ENCODE results near the gene TMEM242.

DNA sequence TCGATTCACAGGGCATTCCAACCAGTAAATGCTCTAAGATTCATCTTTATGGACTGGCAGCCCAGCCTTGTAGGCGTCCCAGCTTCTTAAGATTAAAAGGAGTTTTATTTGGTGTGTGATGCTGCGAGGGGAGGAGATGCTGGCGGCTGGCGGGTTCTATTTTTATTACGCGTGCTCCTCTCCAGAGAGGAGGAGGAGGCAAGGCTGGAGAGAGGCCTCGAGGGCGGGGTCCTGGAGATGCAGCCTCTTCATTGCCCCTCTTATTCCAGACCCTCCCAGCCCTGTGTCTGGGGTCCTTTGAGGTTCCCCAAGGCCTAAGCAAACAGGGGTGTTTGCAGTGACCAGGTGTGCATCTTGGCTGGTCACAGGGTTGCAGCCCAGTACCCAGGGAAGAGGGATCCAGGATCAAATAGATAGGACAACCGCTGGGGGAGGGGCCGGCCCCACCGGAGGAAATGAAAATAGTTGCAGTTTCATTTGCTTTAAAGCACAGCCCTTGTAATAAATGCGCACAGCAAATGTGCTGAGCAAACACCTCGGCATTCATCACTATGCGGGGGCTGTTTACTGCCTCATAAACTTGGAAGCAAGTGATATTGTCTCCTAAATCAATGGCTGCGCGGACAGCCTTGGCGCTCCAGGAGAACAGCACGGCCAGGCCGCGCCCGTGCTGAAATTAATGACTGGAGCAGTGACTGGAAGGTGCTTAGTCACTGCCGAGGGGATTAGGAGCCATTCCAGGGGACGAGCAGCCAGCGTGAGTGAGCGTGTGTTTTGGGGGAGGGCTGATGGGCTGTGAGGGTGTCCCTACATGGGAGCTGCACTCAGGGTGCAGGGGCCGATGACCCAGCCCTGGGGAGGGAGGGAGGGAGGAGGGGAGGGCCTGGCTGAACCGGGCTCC, 83.0 kb downstream of the TMEM242 start:
- TF ChIP-seq, protein P1, sequence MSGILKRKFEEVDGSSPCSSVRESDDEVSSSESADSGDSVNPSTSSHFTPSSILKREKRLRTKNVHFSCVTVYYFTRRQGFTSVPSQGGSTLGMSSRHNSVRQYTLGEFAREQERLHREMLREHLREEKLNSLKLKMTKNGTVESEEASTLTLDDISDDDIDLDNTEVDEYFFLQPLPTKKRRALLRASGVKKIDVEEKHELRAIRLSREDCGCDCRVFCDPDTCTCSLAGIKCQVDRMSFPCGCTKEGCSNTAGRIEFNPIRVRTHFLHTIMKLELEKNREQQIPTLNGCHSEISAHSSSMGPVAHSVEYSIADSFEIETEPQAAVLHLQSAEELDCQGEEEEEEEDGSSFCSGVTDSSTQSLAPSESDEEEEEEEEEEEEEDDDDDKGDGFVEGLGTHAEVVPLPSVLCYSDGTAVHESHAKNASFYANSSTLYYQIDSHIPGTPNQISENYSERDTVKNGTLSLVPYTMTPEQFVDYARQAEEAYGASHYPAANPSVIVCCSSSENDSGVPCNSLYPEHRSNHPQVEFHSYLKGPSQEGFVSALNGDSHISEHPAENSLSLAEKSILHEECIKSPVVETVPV (CRISPR knock-in tag; IDR thresholded peaks at IDR 0.05), result no peak
- TF ChIP-seq ISL1 (CRISPR knock-in tag; IDR thresholded peaks at IDR 0.05), result no peak
- TF ChIP-seq GLIS3 (CRISPR knock-in tag; IDR thresholded peaks at IDR 0.05), result no peak
- TF ChIP-seq, protein P2, sequence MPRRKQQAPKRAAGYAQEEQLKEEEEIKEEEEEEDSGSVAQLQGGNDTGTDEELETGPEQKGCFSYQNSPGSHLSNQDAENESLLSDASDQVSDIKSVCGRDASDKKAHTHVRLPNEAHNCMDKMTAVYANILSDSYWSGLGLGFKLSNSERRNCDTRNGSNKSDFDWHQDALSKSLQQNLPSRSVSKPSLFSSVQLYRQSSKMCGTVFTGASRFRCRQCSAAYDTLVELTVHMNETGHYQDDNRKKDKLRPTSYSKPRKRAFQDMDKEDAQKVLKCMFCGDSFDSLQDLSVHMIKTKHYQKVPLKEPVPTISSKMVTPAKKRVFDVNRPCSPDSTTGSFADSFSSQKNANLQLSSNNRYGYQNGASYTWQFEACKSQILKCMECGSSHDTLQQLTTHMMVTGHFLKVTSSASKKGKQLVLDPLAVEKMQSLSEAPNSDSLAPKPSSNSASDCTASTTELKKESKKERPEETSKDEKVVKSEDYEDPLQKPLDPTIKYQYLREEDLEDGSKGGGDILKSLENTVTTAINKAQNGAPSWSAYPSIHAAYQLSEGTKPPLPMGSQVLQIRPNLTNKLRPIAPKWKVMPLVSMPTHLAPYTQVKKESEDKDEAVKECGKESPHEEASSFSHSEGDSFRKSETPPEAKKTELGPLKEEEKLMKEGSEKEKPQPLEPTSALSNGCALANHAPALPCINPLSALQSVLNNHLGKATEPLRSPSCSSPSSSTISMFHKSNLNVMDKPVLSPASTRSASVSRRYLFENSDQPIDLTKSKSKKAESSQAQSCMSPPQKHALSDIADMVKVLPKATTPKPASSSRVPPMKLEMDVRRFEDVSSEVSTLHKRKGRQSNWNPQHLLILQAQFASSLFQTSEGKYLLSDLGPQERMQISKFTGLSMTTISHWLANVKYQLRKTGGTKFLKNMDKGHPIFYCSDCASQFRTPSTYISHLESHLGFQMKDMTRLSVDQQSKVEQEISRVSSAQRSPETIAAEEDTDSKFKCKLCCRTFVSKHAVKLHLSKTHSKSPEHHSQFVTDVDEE (CRISPR knock-in tag; IDR thresholded peaks at IDR 0.05), result no peak
- no peak for TF ChIP-seq ZNF565 (CRISPR knock-in tag; conservative IDR thresholded peaks at IDR 0.05; ENCODE audit: low read depth)
- no peak for TF ChIP-seq ZFP3 (CRISPR knock-in tag; IDR thresholded peaks at IDR 0.05)
- TF ChIP-seq, protein P3, sequence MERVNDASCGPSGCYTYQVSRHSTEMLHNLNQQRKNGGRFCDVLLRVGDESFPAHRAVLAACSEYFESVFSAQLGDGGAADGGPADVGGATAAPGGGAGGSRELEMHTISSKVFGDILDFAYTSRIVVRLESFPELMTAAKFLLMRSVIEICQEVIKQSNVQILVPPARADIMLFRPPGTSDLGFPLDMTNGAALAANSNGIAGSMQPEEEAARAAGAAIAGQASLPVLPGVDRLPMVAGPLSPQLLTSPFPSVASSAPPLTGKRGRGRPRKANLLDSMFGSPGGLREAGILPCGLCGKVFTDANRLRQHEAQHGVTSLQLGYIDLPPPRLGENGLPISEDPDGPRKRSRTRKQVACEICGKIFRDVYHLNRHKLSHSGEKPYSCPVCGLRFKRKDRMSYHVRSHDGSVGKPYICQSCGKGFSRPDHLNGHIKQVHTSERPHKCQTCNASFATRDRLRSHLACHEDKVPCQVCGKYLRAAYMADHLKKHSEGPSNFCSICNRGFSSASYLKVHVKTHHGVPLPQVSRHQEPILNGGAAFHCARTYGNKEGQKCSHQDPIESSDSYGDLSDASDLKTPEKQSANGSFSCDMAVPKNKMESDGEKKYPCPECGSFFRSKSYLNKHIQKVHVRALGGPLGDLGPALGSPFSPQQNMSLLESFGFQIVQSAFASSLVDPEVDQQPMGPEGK (CRISPR knock-in tag; IDR thresholded peaks at IDR 0.05; ENCODE audit: borderline replicate concordance), result no peak
- TF ChIP-seq CREB5 (CRISPR knock-in tag; IDR thresholded peaks at IDR 0.05; ENCODE audit: low read depth), result no peak
